D721Med (cell line): Measurements from ENCODE around the gene NINL.
"Not testable (repeated sequence)": the region's sequence is repeated elsewhere in the genome, so short reads cannot be mapped to it uniquely, and the experiment has no call there.

Experiments
- DNase-seq: peaks from one replicate; pipeline ENCODE4 v3.0.0; 2011; ENCODE audit warnings: low spot score; ENCODE audit not compliant: insufficient read length
- FAIRE-seq: peaks from 2 replicates; lab custom pipeline; 2011; peaks lifted over from hg19 to GRCh38; lab: Jason Lieb, UNC
- TF ChIP-seq, protein P1 (sequence below): IDR thresholded peaks from 2 replicates; pipeline ENCODE4 v1.5.1; 2012; ENCODE audit warnings: mild to moderate bottlenecking, control low read depth; ENCODE audit not compliant: insufficient read depth; ENCODE audit errors: missing control alignments

NINL gene

DNA sequence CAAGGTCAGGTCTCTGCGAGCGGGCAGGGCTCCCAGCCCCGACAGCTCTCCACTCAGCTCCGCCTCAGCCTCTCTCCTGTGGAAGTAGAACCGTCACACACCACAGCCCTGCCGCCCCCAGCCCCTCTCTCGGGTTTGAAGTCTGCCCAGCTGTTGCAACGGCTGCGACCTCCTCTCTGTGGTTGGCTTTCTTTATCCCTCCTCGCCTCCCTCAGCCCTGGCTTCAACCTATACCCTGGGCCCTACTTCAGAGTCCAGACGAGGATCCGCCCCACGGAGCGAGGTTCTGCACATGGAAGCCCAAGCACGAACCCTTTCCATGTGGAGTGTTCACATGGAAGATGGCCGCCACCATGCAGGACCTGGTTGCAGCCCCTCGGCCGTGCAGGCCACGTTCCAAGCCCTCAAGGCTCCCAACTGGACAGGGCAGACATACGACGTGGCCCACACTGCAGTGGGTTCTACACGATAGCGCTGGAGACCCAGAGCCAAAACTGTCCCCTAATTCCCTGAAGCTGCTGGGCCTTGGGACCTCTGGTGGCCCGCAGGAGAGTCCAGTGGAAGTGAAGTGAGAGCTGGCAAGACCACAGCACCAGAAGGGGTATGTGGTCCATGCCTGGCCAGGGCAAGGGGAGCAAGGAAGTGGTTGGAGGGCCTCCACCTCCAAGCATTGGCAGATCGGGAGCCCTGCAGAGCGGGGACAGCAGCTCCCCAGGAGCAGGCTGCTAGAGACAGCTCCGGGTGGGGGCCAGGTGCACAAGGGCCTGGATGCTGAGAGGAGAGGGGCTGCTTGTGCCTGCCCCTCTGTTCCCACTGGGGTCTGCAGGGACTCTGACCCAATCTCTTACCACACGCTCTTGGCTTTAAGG is 108.1 kb downstream of the NINL start:
- DNase-seq (no peak), FAIRE-seq (no peak)
- TF ChIP-seq, protein P1, sequence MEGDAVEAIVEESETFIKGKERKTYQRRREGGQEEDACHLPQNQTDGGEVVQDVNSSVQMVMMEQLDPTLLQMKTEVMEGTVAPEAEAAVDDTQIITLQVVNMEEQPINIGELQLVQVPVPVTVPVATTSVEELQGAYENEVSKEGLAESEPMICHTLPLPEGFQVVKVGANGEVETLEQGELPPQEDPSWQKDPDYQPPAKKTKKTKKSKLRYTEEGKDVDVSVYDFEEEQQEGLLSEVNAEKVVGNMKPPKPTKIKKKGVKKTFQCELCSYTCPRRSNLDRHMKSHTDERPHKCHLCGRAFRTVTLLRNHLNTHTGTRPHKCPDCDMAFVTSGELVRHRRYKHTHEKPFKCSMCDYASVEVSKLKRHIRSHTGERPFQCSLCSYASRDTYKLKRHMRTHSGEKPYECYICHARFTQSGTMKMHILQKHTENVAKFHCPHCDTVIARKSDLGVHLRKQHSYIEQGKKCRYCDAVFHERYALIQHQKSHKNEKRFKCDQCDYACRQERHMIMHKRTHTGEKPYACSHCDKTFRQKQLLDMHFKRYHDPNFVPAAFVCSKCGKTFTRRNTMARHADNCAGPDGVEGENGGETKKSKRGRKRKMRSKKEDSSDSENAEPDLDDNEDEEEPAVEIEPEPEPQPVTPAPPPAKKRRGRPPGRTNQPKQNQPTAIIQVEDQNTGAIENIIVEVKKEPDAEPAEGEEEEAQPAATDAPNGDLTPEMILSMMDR: no peak

GRCh38 chr20:25476106-25477013 is 109.0 kb downstream of the NINL start:
- TF ChIP-seq, protein P1: no peak
- DNase-seq (no peak), FAIRE-seq (no peak)

GRCh38 chr20:25473297-25473696 is 112.0 kb downstream of the NINL start:
- FAIRE-seq, DNase-seq: not testable (repeated sequence)

DNA sequence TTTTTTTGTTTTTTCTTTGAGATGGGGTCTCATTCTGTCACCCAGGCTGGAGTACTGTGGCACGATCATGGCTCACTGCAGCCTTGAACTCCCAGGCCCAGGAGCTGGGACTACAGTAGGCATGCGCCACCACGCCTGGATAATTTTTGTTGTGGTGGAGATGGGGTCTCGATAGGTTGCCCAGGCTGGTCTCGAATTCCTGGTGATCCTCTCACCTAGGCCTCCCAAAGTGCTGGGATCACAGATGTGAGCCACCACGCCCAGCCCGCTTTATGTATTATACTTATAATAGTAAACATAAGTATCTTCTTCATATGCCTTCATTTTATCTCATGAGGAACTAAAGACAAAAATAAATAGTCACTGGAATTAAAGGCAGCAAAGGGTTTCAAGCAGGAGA is 114.3 kb downstream of the NINL start:
- DNase-seq: no peak
- FAIRE-seq: no peak
- TF ChIP-seq, protein P1: no peak

DNA sequence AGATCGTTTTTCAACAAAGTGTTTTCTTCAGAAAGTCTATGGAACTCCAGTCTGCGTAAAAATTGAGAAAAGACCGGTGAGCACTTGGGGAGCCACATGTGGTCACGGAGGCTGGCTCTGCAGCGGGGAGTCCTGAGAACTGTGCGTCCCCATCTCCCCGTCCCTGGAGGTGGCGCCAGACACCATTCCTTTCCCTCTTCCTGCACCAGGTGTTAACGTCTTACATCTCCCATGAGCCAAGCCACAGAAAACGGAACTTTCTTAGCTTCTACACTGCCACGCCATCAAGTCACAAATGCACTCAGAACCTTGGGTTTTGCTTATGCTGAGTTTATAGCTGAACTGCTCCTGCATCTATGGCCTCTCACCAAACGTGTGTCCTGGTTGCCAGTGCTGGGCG is 115.3 kb downstream of the NINL start:
- DNase-seq (no peak), FAIRE-seq (no peak)
- TF ChIP-seq, protein P1: peak; percentile 39

DNA sequence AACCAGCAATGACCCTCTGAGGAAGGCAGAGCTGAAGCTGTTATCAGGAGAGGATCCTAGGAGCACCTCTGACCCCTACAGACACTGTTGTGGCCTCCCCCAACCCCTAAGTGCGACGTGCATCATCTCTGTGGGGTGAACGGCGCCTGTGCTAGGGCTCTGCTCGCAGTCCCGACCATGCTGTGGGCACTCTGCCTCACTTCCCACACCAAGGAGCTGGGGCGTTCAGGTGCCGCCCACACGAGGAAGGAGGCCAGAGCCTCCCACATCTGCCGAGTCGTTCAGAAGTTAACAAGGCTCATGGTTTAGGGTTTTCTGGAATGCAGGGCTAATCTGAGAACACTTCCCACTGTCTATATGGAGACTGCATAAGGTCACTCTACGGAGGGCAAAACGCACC is 115.8 kb downstream of the NINL start:
- no peak for FAIRE-seq
- TF ChIP-seq, protein P1: no peak

GRCh38 chr20:25468126-25469075 is 116.9 kb downstream of the NINL start:
- FAIRE-seq (no peak), DNase-seq (no peak)
- TF ChIP-seq, protein P1: no peak

More for the DNA sequence above, 115.8 kb downstream of the NINL start:
- no peak for DNase-seq
